Right renal cortex interstitium (tissue), 3 donors: ENCODE data around the gene ZBBX. TPM values are rescaled to one million over a fixed set of nuclear protein-coding genes. Genes with fewer than 3 reads are reported as not detected.

Experiments
- DNase-seq, 3 donors: peaks; one replicate each; pipeline ENCODE4 v3.0.0-alpha.2; 2013; ENCODE audit warnings: low read depth in 3 of 3, low spot score in 2 of 3
- polyA plus RNA-seq, 3 donors: library from polyadenylated mRNA; unstranded; fragments of 120-200 nt; gene quantifications; one replicate each; pipeline ENCODE4 v1.2.1, GENCODE V29; 2013; ENCODE audit not compliant: insufficient read length in 3 of 3

ZBBX gene
- polyA plus RNA-seq, 3 donors = 4.5 to 6.7 (median 4.8) TPM

GRCh38 chr3:167306319-167306718 lies 73.8 kb downstream of the ZBBX start:
- no peak for DNase-seq

GRCh38 chr3:167305340-167305890 lies 74.7 kb downstream of the ZBBX start:
- no peak for DNase-seq

DNA sequence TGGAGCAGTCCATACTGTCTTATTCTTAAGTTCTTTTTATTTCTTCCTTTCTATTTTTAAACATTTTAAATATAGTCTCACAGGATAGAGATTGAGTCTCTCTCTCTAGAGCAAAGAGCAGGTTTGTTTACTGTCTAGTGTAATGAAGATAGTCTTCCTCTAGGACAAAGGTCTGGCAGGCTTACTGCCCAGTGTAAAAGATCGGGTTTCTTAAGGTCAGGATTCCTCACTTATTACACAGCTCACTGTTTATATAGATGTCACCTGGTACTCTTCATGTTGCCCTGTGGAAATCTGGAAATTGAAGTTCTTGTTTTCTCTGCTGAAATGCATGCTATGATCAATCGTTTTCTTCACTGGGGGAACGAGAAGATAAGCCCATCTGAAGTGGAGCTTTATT lies 76.0 kb downstream of the ZBBX start:
- DNase-seq = peak in 1 of 3 donors; percentile 15

GRCh38 chr3:167302678-167303077 lies 77.4 kb downstream of the ZBBX start:
- DNase-seq = no peak

GRCh38 chr3:167300207-167300606 lies 79.9 kb downstream of the ZBBX start:
- no peak for DNase-seq

DNA sequence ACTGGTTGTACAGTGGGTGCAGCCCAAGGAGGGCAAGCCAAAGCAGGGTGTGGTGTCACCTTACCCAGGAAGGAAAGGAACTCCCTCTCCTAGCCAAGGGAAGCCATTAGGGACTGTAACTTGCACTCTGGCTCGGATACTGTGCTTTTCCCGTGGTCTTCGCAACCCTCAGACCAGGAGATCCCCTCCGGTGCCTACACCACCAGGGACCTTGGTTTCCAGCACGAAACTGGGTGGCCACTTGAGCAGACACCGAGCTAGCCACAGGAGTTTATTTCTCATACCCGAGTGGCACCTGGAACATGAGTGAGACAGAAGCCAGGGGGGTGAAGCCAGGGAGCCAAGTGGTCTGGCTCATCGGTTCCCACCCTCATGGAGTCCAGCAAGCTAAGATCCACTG lies 90.7 kb downstream of the ZBBX start:
- DNase-seq = no peak

DNA sequence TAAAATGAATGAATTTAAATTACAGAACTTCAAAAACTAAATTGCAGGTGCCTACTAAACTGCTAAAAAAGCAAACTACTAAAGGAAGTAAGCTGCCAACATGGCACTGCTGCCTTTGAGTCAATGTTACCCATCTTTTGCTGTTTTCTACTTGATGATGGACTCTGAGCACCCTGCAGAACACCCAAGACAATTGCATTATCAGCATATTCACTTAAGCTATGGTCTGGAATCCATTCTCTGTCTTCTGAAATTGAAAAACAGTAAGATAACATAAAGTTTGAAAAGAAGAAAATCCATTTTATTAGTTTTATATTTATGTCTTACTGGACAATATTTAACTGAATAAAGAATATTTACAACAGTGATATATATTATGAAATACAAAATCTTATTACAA lies 91.4 kb downstream of the ZBBX start:
- no peak for DNase-seq

DNA sequence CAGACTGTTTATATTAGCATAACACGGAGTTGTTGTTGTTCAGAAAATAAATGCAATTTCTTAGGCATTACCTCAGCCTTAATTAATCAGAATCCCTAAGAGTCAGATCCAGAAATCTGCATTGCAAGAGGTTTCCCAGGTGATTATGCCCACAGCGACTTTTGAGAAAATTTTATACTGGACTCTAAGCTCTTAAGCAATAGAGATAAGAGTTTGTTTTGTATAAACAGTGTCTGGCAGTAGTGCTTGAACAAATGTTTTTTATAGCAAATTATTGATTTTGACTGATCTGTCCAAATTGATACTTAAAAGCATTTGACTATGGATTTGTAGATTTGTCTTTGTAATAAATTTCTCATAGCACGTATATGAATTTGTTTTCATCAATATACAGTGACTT lies 92.8 kb downstream of the ZBBX start:
- no peak for DNase-seq

DNA sequence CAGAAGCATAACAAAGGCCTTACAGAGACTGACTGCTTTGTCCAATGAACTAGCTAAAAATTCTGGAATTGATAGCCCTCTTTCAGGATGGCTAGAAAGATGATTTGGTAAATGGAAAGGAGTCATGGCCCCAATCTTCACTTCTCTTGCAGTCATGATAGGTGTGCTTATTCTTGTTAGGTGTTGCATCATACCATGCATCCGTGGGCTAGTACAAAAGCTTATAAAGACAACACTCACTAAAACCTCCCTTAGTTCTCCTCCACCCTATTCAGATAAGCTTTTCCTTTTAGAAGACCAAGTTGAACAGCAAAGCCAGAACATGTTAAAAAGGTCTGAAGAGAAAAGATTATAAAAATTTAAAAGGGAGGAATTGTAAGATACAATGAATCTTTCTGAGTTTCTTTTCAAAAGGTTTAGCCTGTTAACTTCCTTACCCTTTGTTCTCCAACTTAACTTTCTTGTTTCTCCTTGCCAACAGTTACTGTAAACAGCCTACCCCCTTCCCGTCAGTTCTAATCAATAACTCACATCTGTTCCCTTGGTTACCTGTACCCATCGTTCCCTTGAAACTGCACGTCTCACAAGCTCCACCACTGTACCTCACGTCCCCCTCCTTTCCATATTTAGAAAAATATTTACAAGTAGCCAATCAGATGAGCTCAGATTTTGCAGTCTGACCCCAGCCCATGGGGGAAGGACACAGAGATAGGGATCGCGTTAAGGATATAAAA lies 105.8 kb downstream of the ZBBX start:
- no peak for DNase-seq

DNA sequence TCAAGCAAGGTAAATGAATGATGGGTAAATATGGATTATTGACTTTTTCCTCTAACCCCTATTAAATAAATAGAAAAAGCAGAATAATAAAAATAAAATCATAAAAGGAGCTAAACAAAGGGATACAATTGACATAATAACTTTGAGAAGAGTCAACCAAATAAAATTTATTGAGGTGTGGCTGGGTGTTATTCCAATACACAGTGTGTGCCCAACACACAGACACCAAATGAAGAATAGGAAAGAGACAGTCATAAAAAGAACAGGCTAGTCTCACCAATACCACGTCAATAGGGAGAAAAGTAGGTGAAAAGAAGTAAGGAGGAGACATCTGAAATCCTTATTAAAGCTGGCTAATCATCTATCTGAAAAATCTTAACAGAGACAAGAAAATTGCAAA lies 127.1 kb downstream of the ZBBX start:
- no peak for DNase-seq

GRCh38 chr3:167251678-167252077 lies 128.4 kb downstream of the ZBBX start:
- DNase-seq = no peak

DNA sequence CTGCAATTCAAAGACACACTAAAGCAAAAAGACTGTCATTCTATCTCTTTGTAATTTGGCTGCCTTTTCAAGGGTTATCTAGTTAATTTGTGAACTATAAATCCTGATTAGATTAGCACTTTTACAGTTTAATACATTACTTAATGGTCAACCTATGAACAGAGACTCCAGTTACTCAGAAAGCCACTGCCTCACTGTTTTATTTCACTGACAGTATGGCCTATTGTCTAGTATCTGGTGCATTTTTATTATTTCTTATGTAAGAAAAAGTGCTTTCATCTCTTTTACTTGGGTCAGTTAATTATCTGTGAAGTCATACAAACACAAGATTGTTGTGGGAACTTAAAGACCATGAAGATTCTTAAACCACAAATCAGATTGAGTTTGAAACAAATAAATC lies 133.8 kb downstream of the ZBBX start:
- peak in 1 of 3 donors; percentile 10 for DNase-seq

DNA sequence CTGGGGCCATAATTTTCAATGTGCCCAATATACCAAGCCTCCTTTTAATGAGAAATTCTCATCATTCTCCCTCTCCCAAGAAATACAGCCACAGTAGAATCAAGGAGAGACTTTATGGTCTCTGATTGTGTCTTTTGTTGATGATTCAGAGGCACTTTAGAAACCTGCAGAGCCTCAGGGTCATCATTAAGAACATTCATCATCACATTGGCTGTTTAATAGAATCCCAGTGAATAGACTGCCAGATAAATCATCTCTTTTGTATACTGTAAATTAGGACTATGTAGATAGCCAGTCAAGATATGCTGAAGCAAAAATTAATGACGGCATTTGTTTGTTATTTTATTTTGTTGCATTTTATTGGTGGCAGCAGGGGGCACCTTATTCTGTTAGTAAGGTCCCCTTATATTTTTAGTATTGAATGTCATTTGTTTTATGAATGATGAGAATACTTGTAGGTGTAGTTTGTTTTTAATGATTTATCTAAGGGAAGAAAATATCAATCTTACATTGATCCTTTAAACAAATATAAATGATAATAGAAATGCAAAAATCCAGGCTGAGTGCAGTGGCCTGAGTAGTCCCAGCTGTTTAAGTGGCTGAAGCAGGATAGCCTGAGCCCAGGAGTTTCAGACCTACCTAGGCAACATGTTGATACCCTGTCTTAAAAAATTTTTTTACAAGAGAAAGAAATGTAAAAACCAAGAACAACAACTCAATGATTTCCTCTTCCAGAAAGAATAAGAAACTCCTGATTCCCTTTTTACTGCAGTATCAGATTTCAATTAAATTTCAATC lies 138.8 kb downstream of the ZBBX start:
- DNase-seq = no peak

GRCh38 chr3:167228135-167228534 lies 152.0 kb downstream of the ZBBX start:
- no peak for DNase-seq

DNA sequence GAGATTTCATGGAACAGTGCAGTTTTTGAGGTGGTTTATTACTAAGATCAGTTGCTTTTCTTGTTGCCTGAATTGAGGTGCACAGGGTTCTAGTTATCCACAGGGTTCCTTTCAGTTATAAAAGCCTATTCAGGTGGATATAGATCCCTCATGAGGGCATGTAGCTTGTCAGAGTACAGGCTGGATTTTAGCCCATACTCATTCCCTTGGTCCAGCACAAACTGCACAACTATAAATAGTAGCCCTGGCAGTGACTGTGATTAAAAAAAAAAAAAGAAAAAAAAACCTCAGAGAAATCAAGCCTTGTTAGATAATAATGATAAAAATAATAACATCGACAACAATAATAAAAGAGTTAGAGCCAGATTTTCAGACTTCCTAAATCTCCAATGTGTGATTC lies 154.3 kb downstream of the ZBBX start:
- DNase-seq = no peak

- no peak for DNase-seq
Observed at GRCh38 chr3:167209011-167209410, 171.1 kb downstream of the ZBBX start.

- DNase-seq = no peak
Observed at GRCh38 chr3:167203062-167203461, 177.0 kb downstream of the ZBBX start.

GRCh38 chr3:167198949-167199600 lies 181.0 kb downstream of the ZBBX start:
- DNase-seq = no peak
